Astrocyte of the spinal cord (primary cell): ENCODE measurements around the gene PRPF40A.

Experiments used
- DNase-seq: peaks from one replicate; pipeline ENCODE4 v3.0.0; 2011; ENCODE audit warnings: low read depth, low spot score
- H3K4me3 ChIP-seq: 2 replicates; pipeline ENCODE4 v1.5.1; 2011; ENCODE audit warnings: low read depth, mild to moderate bottlenecking, low read length, moderate library complexity
- in situ Hi-C: cut with HindIII; loops from 2 replicates; pipeline ENCODE4 v1.10.0; 2017; ENCODE audit warnings: low sequenced_read_pairs
- TF ChIP-seq, protein P1 (sequence below): IDR thresholded peaks from 2 replicates; pipeline ENCODE4 v1.5.1; 2012; ENCODE audit warnings: low read depth, mild to moderate bottlenecking, low read length, inconsistent platforms

The PRPF40A gene

DNA sequence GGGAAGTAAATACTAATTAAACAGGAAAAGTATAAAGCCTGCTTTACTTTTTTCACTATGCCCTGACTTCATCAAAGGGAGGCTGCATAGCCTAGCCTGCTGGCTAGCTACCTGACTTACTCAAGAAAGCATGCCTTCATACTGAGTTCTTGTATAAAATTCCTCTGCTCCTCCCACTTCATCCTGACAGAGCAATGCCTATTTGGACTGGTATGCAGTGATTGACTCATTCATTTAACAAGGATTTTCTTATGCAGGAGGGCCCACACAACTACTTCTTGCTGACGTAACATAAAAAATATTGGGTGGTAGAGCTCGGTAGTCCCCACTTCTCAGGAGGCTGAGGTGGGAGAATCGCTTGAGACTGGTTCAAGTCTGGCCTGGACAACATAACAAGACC is 70.5 kb downstream of the PRPF40A start:
- in situ Hi-C loops: no loop called here
- H3K4me3 ChIP-seq: no peak overlapping the region
- peak; percentile 85 for DNase-seq
- TF ChIP-seq, protein P1, sequence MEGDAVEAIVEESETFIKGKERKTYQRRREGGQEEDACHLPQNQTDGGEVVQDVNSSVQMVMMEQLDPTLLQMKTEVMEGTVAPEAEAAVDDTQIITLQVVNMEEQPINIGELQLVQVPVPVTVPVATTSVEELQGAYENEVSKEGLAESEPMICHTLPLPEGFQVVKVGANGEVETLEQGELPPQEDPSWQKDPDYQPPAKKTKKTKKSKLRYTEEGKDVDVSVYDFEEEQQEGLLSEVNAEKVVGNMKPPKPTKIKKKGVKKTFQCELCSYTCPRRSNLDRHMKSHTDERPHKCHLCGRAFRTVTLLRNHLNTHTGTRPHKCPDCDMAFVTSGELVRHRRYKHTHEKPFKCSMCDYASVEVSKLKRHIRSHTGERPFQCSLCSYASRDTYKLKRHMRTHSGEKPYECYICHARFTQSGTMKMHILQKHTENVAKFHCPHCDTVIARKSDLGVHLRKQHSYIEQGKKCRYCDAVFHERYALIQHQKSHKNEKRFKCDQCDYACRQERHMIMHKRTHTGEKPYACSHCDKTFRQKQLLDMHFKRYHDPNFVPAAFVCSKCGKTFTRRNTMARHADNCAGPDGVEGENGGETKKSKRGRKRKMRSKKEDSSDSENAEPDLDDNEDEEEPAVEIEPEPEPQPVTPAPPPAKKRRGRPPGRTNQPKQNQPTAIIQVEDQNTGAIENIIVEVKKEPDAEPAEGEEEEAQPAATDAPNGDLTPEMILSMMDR: no peak

- TF ChIP-seq, protein P1: no peak
- no peak for DNase-seq
- H3K4me3 ChIP-seq: no peak overlapping the region
- in situ Hi-C loops: no loop called here
Observed at GRCh38 chr2:152646264-152646663, 71.0 kb downstream of the PRPF40A start.

GRCh38 chr2:152644189-152644873 is 72.9 kb downstream of the PRPF40A start:
- H3K4me3 ChIP-seq: no peak overlapping the region
- DNase-seq: no peak
- in situ Hi-C loops: no loop called here
- TF ChIP-seq, protein P1: no peak

DNA sequence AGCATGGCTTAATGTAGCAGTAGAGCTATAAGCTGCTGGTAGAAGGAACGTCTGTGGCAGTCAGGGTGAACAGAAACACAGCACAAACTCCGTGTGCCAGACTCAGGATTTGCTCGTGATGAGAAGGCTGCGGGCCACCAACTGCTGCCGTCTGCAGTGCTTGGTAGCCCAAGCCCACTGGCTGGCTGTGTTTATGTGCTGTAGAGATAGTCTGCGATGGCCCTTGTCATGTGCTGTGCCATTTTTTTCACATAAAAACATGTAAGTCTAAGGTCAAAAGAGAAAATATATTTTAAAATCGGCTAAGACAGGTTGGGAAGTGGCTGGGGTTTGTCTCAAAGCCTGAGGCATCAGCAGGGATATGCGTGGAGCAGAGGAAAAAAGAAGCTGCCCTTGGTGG is 78.7 kb downstream of the PRPF40A start:
- no peak overlapping the region for H3K4me3 ChIP-seq
- no peak for DNase-seq
- TF ChIP-seq, protein P1: no peak
- in situ Hi-C loops: no loop called here

GRCh38 chr2:152638056-152638455 is 79.2 kb downstream of the PRPF40A start:
- in situ Hi-C loops: no loop called here
- TF ChIP-seq, protein P1: no peak
- DNase-seq: no peak
- no peak overlapping the region for H3K4me3 ChIP-seq

DNA sequence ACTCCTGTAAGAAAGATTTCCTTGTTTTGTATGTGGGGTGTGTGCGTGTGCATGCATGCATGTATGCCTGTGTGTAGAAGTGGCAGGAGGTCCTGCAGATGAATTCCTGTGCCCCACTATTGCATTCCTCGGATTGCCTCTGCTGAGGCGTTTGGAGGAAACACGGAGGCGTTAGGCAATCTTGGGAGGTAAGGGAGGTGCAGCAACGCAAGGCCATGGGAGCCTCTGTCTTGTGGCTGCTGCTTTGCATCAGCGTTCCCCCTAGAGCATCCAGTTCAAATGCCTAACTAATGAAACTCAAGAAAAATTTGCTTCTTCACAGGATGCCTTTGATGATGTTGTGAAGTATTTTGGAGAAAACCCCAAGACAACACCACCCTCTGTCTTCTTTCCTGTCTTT is 80.0 kb downstream of the PRPF40A start:
- no peak for DNase-seq
- TF ChIP-seq, protein P1: no peak
- in situ Hi-C loops: no loop called here

More for the DNA sequence above, 80.0 kb downstream of the PRPF40A start:
- H3K4me3 ChIP-seq: no peak overlapping the region
